Fibroblast of mammary gland (primary cell): ENCODE results near the gene ARG1.
"Not testable (repeated sequence)": the region's sequence is repeated elsewhere in the genome, so short reads cannot be mapped to it uniquely, and the experiment has no call there.

ENCODE experiments used
- DNase-seq: peaks from one replicate; pipeline ENCODE4 v3.0.0-alpha.2; 2010; ENCODE audit warnings: low read depth
- H3K4me3 ChIP-seq: 2 replicates; pipeline ENCODE4 v1.5.1; 2011; ENCODE audit warnings: low read depth, mild to moderate bottlenecking, low read length, moderate library complexity; ENCODE audit not compliant: control insufficient read depth
- TF ChIP-seq, protein P1 (sequence below): conservative IDR thresholded peaks from 2 replicates; pipeline ENCODE4 v1.5.1; 2011; ENCODE audit warnings: low read depth, low read length, inconsistent platforms; ENCODE audit not compliant: control insufficient read depth, insufficient read depth

The ARG1 gene

DNA sequence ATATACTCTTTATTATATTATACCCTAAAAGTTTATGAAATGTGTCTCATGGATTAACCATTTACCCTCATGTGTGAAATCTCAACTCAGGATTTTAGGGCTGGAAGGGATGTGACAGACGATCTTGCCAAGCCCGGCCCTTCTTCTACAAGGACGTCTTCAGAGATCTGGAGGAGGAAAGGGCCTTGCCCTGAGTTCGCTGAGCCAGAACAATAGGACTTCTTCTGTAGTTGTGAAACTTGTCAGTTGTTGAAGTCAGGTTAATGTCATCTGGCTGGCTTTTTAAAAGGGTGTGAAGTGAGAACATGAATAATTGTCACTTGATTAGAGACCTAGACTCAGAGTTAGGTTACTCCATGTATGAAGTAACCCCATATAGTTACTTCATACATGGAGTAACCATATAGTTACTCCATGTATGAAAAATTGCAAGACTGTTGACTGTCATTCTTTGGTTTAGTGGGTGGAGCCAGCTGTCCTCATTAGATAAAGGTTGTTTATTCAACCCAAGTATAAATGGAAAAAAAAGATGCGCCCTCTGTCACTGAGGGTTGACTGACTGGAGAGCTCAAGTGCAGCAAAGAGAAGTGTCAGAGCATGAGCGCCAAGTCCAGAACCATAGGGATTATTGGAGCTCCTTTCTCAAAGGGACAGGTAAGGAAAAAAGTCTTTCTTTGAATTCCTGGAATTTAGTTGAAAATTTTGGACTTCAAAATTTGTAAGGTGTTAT is at the start of gene ARG1:
Gene ARG1 (plus strand): TSS at position 541 of the 730 bp plus-strand sequence. CDS start 57 bp downstream, at position 598.
- H3K4me3 ChIP-seq: no peak within 1 kb of the TSS
- DNase-seq: no peak
- TF ChIP-seq, protein P1, sequence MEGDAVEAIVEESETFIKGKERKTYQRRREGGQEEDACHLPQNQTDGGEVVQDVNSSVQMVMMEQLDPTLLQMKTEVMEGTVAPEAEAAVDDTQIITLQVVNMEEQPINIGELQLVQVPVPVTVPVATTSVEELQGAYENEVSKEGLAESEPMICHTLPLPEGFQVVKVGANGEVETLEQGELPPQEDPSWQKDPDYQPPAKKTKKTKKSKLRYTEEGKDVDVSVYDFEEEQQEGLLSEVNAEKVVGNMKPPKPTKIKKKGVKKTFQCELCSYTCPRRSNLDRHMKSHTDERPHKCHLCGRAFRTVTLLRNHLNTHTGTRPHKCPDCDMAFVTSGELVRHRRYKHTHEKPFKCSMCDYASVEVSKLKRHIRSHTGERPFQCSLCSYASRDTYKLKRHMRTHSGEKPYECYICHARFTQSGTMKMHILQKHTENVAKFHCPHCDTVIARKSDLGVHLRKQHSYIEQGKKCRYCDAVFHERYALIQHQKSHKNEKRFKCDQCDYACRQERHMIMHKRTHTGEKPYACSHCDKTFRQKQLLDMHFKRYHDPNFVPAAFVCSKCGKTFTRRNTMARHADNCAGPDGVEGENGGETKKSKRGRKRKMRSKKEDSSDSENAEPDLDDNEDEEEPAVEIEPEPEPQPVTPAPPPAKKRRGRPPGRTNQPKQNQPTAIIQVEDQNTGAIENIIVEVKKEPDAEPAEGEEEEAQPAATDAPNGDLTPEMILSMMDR: no peak

DNA sequence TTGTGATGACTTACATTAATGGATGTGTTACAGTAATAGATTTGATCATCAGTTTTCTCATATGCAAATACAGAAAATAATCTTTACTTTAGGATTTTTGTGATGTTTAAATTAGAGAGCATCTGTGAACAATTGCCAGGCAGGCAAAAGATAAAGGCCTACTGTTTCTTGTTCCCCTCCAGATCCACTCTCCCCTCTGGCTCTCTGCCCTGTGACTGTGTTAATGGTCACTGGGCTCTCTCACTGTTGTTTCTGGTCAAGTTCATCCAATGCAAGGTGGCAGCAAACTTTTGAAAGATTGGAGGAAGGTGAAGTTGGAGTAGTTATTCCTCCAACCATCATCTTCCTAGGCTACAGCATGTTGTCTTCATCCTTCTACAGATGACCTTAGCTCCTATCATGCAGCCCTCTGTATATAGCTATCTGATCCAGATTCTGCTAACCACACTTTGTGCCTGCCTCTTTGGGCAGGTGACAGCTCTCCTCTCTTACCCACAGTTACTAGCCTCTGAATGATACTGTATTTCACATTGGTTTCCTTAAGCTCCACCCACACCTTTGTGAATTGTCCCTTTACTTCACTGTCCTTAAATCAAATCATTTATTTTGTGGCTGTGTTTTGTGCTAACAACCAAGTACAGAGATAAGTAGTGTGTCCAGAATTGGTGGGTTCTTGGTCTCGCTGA is 48.9 kb upstream of the ARG1 start:
- no peak for DNase-seq
- TF ChIP-seq, protein P1: no peak
- no peak overlapping the region for H3K4me3 ChIP-seq

DNA sequence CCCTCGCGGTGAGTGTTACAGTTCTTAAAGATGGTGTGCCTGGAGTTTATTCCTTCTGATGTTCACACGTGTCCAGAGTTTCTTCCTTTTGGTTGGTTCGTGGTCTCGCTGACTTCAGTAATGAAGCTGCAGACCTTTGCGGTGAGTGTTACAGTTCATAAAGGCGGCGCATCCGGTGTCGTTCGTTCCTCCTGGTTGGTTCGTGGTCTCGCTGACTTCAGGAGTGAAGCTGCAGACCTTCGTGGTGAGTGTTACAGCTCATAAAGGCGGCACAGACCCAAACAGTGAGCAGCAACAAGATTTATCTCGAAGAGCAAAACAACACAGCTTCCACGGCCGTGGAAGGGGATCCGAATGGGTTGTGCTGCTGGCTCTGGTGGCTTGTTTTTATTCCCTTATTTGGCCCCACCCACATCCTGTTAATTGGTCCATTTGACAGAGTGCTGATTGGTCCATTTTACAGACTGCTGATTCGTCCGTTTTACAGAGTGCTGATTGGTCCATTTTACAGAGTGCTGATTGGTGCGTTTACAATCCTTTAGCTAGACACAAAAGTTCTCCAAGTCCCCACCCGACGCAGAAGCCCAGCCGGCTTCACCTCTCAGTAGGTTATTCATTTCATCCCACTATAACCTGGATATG is 48.2 kb upstream of the ARG1 start:
- no peak overlapping the region for H3K4me3 ChIP-seq
- TF ChIP-seq, protein P1: no peak
- no peak for DNase-seq

DNA sequence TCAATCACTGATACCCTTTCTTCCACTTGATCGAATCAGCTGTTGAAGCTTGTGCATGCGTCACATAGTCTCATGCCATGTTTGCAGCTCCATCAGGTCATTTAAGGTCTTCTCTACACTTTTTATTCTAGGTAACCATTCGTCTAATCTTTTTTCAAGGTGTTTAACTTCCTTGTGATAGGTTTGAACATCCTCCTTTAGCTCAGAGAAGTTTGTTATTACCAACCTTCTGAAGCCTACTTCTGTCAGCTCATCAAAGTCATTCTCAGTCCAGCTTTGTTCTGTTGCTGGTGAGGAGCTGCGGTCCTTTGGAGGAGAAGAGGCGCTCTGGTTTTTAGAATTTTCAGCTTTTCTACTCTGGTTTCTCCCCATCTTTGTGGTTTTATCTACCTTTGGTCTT is 42.1 kb upstream of the ARG1 start:
- not testable (repeated sequence) for H3K4me3 ChIP-seq, DNase-seq

DNA sequence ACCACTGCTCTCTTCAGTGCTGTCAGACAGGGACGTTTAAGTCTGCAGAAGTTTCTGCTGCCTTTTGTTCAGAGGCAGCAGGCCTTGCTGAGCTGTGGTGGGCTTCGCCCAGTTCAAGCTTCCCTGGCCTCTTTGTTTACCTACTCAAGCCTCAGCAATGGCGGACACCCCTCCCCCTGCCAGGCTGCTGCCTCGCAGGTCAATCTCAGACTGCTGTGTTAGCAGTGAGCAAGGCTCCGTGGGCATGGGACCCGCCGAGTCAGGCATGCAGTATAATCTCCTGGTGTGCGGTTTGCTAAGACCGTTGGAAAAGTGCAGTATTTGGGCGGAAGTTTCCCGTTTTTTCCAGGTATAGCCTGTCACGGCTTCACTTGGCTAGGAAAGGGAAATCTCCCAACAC is 41.3 kb upstream of the ARG1 start:
- H3K4me3 ChIP-seq, DNase-seq: not testable (repeated sequence)

DNA sequence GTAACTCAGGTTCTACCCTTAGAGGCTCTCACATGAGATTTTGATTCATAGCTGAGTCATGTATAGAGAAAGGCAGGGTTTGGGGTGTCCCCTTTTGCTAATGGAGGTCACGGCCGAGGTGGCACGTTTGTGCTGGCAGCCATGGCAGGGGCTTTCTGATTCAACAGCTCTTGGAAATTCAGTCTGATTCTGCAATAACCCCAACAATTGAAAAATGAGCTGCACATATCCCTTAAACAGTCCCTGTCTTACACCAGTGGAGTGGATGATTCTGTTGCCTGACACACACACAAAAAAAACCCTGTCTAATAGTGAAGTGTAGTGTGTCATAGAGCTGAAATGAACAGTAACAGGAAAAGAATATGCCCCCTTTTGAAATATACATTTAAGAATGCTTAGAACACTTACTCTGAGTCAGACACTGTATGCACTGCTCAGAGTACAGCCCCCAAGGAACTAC is 40.4 kb upstream of the ARG1 start:
- DNase-seq: no peak
- H3K4me3 ChIP-seq: no peak overlapping the region
- TF ChIP-seq, protein P1: no peak

DNA sequence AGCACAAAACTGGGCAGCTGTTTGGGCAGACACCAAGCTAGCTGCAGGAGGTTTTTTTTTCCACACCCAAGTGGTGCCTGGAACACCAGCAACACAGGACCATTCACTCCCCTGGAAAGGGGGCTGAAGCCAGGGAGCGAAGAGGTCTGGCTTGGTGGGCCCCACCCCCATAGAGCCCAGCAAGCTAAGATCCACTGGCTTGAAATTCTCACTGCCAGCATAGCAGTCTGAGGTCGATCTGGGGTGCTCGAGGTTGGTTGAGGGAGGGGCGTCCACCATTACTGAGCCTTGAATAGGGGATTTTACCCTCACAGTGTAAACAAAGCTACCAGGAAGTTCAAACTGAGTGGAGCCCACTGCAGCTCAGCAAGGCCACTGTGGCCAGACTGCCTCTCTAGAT is 34.4 kb upstream of the ARG1 start:
- DNase-seq, H3K4me3 ChIP-seq: not testable (repeated sequence)

DNA sequence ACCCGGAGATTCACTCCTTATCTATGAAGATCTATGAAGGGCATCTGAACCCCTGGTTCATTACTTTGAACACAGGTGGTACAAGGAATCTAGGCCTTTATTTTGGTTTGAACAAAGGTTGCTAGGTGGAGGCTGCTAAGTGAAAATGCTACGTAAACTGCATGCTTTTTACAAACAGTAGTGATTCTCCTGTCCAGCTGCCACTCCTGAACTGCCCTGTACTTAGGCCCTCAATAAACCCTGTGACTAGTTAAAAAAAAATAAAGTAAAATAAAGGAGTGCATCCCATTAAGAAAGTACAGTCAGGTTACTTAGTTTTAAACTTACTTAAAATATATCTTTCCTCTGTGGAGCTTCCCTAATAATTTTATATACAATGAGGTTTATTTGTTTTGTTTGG is 27.7 kb upstream of the ARG1 start:
- TF ChIP-seq, protein P1: no peak
- H3K4me3 ChIP-seq: no peak overlapping the region
- no peak for DNase-seq
